HG02943 (cell line): ENCODE results near the gene MTMR12.
A peak's percentile ranks its signal among the peaks of the same experiment; 100 is the strongest.
"Not testable (repeated sequence)": the region's sequence is repeated elsewhere in the genome, so short reads cannot be mapped to it uniquely, and the experiment has no call there.

ENCODE experiments used
- ATAC-seq: cut with Tn5 transposase; IDR thresholded peaks from one replicate; pipeline ENCODE4 v1.9.1; 2021; ENCODE audit warnings: mild to moderate bottlenecking, low read depth, moderate library complexity; ENCODE audit not compliant: unreplicated experiment

Gene MTMR12

GRCh38 chr5:32299059-32299677 lies 13.6 kb downstream of the MTMR12 start:
- ATAC-seq, result no peak

GRCh38 chr5:32298059-32298415 lies 14.7 kb downstream of the MTMR12 start:
- no peak for ATAC-seq

GRCh38 chr5:32297181-32298058 lies 15.3 kb downstream of the MTMR12 start:
- no peak for ATAC-seq

- not testable (repeated sequence) for ATAC-seq
These were observed 16.6 kb downstream of the MTMR12 start for GRCh38 chr5:32295966-32296772.

- ATAC-seq, result no peak
These were observed 21.1 kb downstream of the MTMR12 start for GRCh38 chr5:32291591-32291990.

GRCh38 chr5:32290922-32291321 lies 21.8 kb downstream of the MTMR12 start:
- peak; percentile 73 for ATAC-seq

- ATAC-seq, result not testable (repeated sequence)
These were observed 22.2 kb downstream of the MTMR12 start for GRCh38 chr5:32290501-32290900.

GRCh38 chr5:32289986-32290385 lies 22.8 kb downstream of the MTMR12 start:
- ATAC-seq, result not testable (repeated sequence)

- ATAC-seq, result not testable (repeated sequence)
These were observed 24.6 kb downstream of the MTMR12 start for GRCh38 chr5:32288135-32288534.

GRCh38 chr5:32287525-32287924 lies 25.2 kb downstream of the MTMR12 start:
- not testable (repeated sequence) for ATAC-seq

GRCh38 chr5:32285510-32286138 lies 27.1 kb downstream of the MTMR12 start:
- no peak for ATAC-seq

GRCh38 chr5:32283539-32284377 lies 29.0 kb downstream of the MTMR12 start:
- no peak for ATAC-seq

- no peak for ATAC-seq
These were observed 29.7 kb downstream of the MTMR12 start for GRCh38 chr5:32283061-32283460.

- ATAC-seq, result no peak
These were observed 30.1 kb downstream of the MTMR12 start for GRCh38 chr5:32282633-32283032.

- not testable (repeated sequence) for ATAC-seq
These were observed 31.2 kb downstream of the MTMR12 start for GRCh38 chr5:32281378-32282133.

- ATAC-seq, result peak; percentile 91
These were observed 32.1 kb downstream of the MTMR12 start for GRCh38 chr5:32280656-32281081.

GRCh38 chr5:32279786-32280185 lies 33.0 kb downstream of the MTMR12 start:
- no peak for ATAC-seq

- no peak for ATAC-seq
These were observed 33.5 kb downstream of the MTMR12 start for GRCh38 chr5:32279223-32279622.

- no peak for ATAC-seq
These were observed 34.3 kb downstream of the MTMR12 start for GRCh38 chr5:32278406-32278805.
